Inflammatory macrophage treated with lipopolysaccharide for 4 hours (primary cell): ENCODE results near the gene PIGL.
"Not testable (repeated sequence)": the region's sequence is repeated elsewhere in the genome, so short reads cannot be mapped to it uniquely, and the experiment has no call there.

ENCODE experiments used
- DNase-seq: peaks from one replicate; pipeline ENCODE4 v3.0.0-alpha.2; 2020

Gene PIGL

DNA sequence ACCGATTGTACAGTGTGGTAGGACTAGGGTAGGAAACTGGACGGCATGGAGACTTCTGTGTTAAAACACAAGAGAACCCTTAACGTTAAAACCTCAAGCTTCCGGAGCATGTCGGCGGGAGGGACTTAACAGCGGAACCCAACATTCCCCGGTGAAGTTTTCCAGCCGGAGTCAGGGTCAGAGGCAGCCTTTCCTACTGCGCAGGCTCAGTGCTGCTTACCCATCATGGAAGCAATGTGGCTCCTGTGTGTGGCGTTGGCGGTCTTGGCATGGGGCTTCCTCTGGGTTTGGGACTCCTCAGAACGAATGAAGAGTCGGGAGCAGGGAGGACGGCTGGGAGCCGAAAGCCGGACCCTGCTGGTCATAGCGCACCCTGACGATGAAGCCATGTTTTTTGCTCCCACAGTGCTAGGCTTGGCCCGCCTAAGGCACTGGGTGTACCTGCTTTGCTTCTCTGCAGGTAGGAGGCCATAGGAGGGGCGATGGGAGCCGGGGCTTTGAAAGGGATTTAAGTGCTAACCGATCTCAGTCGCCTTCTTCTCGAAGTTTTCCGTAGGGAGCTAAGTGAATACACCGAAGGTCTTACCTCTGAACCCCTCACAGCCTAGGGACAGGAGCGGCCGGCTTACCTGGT is at the start of gene PIGL:
Gene PIGL, plus strand, starts transcription at position 209 of the 634 bp plus-strand sequence. Its CDS starts 17 bp downstream, at position 226.
- DNase-seq = peak; percentile 91

DNA sequence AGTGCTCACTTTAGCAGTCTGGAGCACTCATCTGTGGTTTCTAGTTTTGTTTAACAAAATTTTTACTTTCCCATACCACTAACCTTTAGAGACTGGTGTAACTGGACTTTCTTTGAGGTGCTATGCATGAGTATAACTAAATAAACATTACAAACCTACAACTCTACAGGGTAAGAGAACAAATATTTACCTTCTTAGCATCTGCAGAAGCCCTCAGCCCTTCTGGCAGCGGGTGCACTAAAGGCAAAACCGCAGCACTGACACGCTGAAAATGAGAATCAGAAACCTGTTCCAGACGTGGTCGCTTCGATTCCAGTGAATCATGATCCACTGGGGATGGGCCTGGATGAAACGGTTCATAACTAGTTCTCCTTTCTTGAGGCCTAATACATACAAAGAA is 45.4 kb upstream of the PIGL start:
- no peak for DNase-seq

DNA sequence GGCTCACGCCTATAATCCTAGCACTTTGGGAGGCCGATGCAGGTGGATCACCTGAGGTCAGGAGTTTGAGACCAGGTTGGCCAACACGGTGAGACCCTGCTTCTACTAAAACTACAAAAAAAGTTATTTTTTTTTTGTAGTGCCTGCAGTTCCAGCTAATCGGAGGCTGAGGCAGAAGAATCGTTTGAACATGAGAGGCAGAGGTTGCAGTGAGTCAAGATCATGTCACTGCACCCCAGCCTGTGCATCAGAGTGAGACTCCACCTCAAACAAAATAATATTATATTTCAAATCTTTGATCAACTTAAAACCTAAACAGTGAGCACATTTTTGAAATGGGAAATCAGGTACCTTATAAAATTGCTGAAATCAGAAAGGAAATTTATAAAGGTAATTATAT is 38.2 kb upstream of the PIGL start:
- no peak for DNase-seq

DNA sequence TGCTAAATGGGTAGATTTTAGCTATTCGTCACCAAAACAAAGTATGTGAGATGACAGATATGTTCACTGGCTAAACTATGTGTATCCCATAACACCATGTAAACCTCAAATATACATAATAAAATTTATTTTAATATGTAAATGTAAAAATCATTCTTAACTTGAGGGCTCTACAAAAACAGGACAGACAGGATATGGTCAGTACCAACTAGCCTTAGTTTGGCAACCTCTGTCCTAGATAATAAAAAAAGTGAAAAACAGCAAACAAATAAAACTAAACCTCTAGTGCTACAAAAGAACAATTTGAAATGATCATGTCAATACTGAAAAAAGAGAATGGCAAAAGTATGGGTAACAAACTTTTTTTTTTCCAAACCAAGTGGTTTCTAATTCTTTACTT is 35.4 kb upstream of the PIGL start:
- DNase-seq = no peak

GRCh38 chr17:16187642-16188041 is 29.4 kb upstream of the PIGL start:
- no peak for DNase-seq

GRCh38 chr17:16189791-16190348 is 27.1 kb upstream of the PIGL start:
- no peak for DNase-seq

- no peak for DNase-seq
Observed at GRCh38 chr17:16190703-16191360, 26.2 kb upstream of the PIGL start.

GRCh38 chr17:16191604-16192003 is 25.4 kb upstream of the PIGL start:
- DNase-seq = no peak

GRCh38 chr17:16194307-16194835 is 22.6 kb upstream of the PIGL start:
- not testable (repeated sequence) for DNase-seq

GRCh38 chr17:16197276-16197675 is 19.7 kb upstream of the PIGL start:
- peak; percentile 22 for DNase-seq

GRCh38 chr17:16199093-16199492 is 17.9 kb upstream of the PIGL start:
- peak; percentile 35 for DNase-seq

- DNase-seq = not testable (repeated sequence)
Observed at GRCh38 chr17:16201693-16202131, 15.3 kb upstream of the PIGL start.

DNA sequence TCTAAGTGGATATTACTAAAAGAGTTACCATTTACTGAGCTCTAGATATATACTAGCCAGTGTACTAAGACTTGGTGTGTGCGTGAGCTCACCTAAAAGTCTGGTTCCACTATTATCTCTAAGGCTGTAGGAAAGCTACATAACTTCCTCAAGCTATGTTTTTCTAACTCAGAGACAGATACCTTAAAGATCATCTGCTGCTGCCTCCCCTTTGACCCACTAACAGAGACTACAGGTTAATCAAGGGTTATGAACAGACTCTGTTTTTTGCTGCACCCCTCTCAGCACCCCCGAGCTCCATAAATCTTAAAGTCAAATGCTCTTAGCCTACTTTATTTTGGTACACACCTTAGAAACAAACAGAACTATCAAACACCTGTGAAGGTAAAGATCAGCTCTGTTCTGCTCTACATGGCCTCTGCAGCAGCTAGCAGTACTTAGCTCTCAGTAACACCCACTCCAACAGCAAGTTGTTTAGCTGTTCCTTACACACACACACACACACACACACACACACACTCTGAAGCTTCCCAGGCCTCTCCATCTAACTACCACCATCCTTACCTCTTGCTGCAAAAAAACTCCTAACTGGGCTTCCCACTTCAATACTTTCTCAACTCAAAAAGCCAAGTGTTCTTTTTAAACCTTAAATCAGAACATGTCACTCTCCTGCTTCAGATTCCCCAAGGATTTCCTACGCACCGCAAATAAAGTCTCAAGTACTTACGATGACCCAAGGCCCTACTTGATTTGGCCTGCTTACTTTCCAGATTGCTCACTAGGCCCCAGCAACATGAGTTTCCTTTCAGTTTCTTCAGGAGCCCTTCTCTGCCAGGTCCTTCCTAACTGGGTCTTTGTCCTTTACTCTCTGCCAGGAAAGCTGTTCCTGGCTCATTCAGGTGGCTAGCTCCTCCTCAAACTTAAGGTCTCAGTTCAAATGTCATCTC is 14.2 kb upstream of the PIGL start:
- not testable (repeated sequence) for DNase-seq

DNA sequence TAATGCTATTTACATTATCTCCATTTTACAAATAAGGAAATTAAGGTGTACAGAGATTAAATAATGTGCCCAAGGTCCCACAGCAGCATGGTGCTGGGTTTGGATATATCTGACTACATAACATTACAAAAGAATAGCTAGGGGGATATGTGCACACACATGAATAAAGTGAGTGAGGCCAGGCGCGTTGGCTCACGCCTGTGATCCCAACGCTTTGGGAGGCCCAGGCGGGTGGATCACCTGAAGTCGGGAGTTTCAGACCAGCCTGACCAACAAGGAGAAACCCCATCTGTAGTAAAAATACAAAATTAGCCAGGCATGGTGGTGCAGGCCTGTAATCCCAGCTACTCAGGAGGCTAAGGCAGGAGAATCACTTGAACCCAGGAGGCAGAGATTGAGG is 12.2 kb upstream of the PIGL start:
- DNase-seq = not testable (repeated sequence)

- DNase-seq = no peak
Observed at GRCh38 chr17:16211590-16211989, 5.4 kb upstream of the PIGL start.

DNA sequence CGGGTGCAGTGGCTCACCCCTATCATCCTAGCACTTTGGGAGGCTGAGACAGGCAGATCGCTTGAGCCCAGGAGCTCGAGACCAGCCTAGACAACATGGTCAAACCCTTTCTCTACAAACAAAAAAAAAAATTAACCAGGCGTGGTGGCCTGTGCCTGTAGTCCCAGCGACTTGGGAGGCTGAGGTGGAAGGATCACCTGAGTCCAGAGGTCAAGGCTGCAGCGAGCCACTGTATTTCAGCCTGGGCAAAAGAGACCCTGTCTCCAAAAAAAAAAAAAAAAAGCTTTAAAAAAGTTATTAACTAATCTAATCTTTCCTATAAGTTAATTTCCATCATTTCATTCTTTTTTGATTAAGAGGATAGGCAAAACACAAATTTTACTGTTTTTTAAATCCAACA is 4.2 kb upstream of the PIGL start:
- DNase-seq = no peak

- DNase-seq = no peak
Observed at GRCh38 chr17:16214190-16215001, 2.6 kb upstream of the PIGL start.

DNA sequence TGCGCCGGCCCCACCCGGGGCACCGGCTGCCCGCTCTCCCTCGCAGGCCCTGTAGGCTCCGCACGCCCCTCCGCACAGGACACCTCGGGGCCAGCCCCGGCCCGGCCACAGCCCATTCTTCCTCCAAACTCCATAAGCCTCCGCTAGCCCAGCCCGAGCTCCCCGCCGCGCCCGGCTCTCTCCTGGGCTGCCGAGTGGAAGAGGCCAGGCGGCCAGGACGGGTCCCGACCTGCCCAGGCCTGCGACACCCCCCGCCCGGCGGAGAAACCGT is 2.1 kb upstream of the PIGL start:
- DNase-seq = peak; percentile 51

GRCh38 chr17:16215273-16215964 is 1.6 kb upstream of the PIGL start, which contains the start of gene NCOR1:
NCOR1 (minus strand) TSS chr17:16215534; CDS start chr17:16194569, 20,965 bp downstream.
- DNase-seq = peak; percentile 94

GRCh38 chr17:16215965-16216316 is 1.1 kb upstream of the PIGL start:
- DNase-seq = peak; percentile 28

GRCh38 chr17:16216341-16217001 is 539 bp upstream of the PIGL start:
- not testable (repeated sequence) for DNase-seq
